NB4 (cell line): ENCODE results near the gene OPTN.
A peak's percentile ranks its signal among the peaks of the same experiment; 100 is the strongest.

Source experiments
- DNase-seq: peaks from one replicate; pipeline ENCODE4 v3.0.0; 2010; ENCODE audit warnings: low read depth
- H3K4me3 ChIP-seq: one replicate; pipeline ENCODE4 v1.5.1; 2011; ENCODE audit warnings: mild to moderate bottlenecking, low read depth, low read length, moderate library complexity
- CTCF ChIP-seq: IDR thresholded peaks from one replicate; pipeline ENCODE4 v1.5.1; 2012; ENCODE audit warnings: low read depth, low read length
- MAX ChIP-seq: IDR thresholded peaks from 2 replicates; pipeline ENCODE4 v1.6.1; 2011; ENCODE audit warnings: low read depth, low read length
- MYC ChIP-seq: IDR thresholded peaks from 2 replicates; pipeline ENCODE4 v1.6.1; 2011; ENCODE audit warnings: low read depth, low read length
- POLR2A ChIP-seq: IDR thresholded peaks from 2 replicates; pipeline ENCODE4 v1.6.1; 2011; ENCODE audit warnings: mild to moderate bottlenecking; ENCODE audit not compliant: insufficient read length; ENCODE audit errors: extremely low read depth

Gene OPTN

GRCh38 chr10:13095094-13095493, 4.9 kb upstream of the OPTN start:
- TF ChIP-seq MYC (no peak), POLR2A (no peak), CTCF (no peak), MAX (no peak)
- DNase-seq, result no peak
- H3K4me3 ChIP-seq, result no peak overlapping the region

DNA sequence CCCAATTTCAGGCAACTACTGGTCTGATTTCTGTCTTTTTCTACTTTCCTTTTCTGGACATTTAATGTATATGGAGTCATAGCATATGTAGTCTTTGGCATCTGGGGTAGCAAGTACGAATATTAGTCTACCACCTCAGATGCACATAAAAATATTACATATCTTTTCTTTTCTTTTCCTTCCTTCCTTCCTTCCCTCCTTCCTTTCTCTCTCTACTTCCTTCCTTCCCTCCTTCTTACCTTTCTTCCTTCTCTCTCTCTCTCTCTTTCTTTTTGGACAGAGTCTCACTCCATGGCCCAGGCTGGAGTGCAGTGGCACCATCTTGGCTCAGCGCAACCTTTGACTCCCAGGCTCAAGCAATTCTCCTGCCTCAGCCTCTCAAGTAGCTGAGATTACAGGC, 4.0 kb upstream of the OPTN start:
- no peak for DNase-seq
- no peak for TF ChIP-seq MYC
- no peak for TF ChIP-seq CTCF
- TF ChIP-seq MAX, result no peak
- TF ChIP-seq POLR2A, result no peak
- no peak overlapping the region for H3K4me3 ChIP-seq

GRCh38 chr10:13099144-13099665, 758 bp upstream of the OPTN start:
- TF ChIP-seq MAX (no peak), CTCF (peak; percentile 34)
- DNase-seq, result peak; percentile 46
- H3K4me3 ChIP-seq, result peak overlapping the region; percentile 44

DNA sequence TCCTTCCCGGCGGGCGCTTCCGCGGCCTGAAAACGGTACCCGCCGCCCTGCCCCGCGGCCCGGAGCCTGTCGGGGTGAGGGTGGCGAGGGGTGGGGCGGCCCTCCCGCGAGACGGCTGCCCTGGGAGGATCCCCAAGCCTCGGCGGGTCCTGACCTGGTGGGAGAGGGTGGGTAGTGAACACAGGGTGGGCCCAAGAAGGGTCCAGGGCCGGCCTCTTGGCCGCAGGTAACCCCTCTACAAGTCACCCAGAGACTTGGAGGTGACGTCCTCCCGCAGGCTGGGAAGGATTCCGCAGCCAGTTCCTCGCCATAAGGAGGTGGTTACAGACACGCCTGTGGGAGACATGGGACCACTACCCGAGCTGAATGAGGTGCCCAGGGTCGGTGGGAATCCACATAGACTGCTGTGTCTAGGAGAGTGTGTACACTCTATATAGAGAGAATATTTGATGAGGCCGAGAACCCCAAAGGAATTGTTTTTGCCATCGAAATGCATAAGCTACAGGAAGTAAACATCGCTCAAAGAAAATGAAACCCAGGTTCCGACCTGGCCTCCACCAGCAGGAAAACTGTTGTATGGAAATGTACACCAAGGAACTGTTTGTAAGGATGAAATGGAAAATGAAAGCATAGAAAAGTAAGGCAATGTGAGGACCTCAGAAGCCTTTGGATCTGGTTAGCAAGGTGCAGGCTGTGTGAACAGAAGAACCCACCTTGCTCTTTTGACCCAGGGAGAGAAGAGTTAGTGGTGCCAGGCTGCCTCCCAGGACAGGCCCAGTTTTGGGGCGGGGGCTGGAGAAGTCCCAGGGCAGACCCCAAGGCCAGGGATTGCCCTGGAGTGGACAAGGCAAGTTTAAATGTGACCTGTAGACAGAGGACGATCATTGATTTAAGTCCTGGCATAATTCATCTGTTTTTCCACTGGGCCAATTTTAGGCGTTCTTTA, 659 bp downstream of the OPTN start:
- DNase-seq, result no peak
- no peak overlapping the region for H3K4me3 ChIP-seq
- TF ChIP-seq MYC (no peak), CTCF (no peak), POLR2A (no peak), MAX (no peak)

- DNase-seq, result no peak
- no peak overlapping the region for H3K4me3 ChIP-seq
- TF ChIP-seq POLR2A (no peak), MYC (no peak), CTCF (no peak), MAX (no peak)
Observed at GRCh38 chr10:13102002-13102794, 2.2 kb downstream of the OPTN start.
